ENCODE measurements around the gene ERC2. TPM values are rescaled to one million over a fixed set of nuclear protein-coding genes. Genes with fewer than 3 reads are reported as not detected.

ERC2 gene
- total and polyA plus RNA-seq, 7 experiments from 2014 or later: not detected

DNA sequence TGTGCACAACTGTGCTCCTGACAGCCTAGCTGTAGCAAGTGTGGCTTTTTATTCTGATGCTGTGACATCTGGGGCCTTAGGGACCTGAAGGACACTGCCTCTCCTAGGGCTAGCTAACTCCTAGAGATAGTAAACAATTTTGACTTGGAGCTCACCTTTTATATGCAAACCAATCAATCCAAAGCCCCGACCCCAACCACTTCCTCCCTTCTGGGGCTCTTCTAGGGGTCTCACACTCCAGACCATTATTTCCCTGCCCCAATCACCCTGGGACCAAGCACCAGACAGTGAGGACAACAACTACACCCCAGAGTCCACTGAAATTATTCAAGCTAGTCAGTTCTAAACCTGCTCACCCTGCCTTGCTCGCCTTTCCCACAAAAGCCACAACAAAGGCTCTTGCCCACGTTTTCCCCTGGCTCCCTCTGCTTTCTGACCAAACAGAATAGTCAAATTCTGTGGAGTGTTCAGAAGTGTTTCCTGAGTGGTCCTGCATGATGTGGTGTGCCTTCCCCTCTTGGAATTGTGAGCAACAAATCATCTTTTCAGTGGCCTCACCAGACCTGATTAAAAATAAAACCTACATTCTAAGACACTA is 897.0 kb downstream of the ERC2 start:
- Mint-ChIP-seq H3K27ac (no peak overlapping the region), H3K36me3 (no peaks in the 10 kb centered on the region), H3K4me3 (no peak overlapping the region), H3K27me3 (peaks cover 0 to 4% (median 0%) of the 10 kb centered on the region in 5 donors), H3K9me3 (peaks cover 0 to 8% (median 0%) of the 10 kb centered on the region in 11 donors), H3K4me1 (no peaks in the 10 kb centered on the region)
- Histone ChIP-seq H3K27me3 (ENCODE audit: control insufficient read depth in 2 of 2, insufficient read depth in 2 of 2, low read length in 2 of 2) (no peaks in the 10 kb centered on the region), H3K9me3 (ENCODE audit: control insufficient read depth in 2 of 3, low read length in 3 of 3) (no peaks in the 10 kb centered on the region), H3K27ac (ENCODE audit: low read depth, low read length) (no peak overlapping the region), H3K36me3 (ENCODE audit: control insufficient read depth in 2 of 3, insufficient read depth in 3 of 3, low read length in 3 of 3) (no peaks in the 10 kb centered on the region), H3K4me3 (ENCODE audit: low read length) (no peak overlapping the region), H3K4me1 (ENCODE audit: control insufficient read depth in 2 of 2, insufficient read depth in 2 of 2, low read length in 2 of 2) (no peaks in the 10 kb centered on the region)
- DNase-seq (no peak), ATAC-seq (no peak)
- ChIA-PET POLR2A (no interaction called here), CTCF (no interaction called here)
- intact Hi-C loops (cut with micrococcal nuclease): no loop called here

DNA sequence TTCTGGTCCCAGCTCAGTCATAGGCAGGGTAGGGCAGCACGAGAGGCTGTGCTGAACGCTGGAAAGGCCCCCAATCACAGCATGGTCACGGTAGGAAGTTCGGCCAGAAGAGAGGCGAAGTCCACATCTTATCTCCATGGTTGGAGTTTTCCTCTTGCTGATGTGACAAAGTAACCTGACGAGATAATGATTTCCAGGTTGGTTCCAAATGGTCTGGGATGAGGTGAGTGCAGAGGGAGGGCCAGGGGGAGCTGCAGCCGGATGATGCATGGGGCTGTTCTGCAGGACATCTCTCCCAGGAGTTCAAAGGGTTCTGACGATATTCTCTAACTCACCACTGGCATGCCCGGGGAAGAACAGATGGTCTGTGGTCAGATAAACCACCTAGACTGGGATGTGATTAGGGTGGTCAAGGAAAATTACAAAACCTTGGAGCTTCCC is 898.0 kb downstream of the ERC2 start:
- Mint-ChIP-seq H3K36me3 (no peaks in the 10 kb centered on the region), H3K4me3 (no peak overlapping the region), H3K27ac (no peak overlapping the region), H3K27me3 (peaks cover 0 to 4% (median 0%) of the 10 kb centered on the region in 5 donors), H3K4me1 (no peaks in the 10 kb centered on the region), H3K9me3 (peaks cover 0 to 8% (median 0%) of the 10 kb centered on the region in 11 donors)
- POLR2A ChIA-PET: no interaction called here
- DNase-seq (no peak), ATAC-seq (no peak)
- Histone ChIP-seq H3K4me1 (ENCODE audit: control insufficient read depth in 2 of 2, insufficient read depth in 2 of 2, low read length in 2 of 2) (no peaks in the 10 kb centered on the region), H3K27ac (ENCODE audit: low read depth, low read length) (no peak overlapping the region), H3K9me3 (ENCODE audit: control insufficient read depth in 2 of 3, low read length in 3 of 3) (no peaks in the 10 kb centered on the region), H3K36me3 (ENCODE audit: control insufficient read depth in 2 of 3, insufficient read depth in 3 of 3, low read length in 3 of 3) (no peaks in the 10 kb centered on the region), H3K27me3 (ENCODE audit: control insufficient read depth in 2 of 2, insufficient read depth in 2 of 2, low read length in 2 of 2) (no peaks in the 10 kb centered on the region), H3K4me3 (ENCODE audit: low read length) (no peak overlapping the region)
- intact Hi-C loops (cut with micrococcal nuclease): no loop called here
- CTCF ChIA-PET: no interaction called here

DNA sequence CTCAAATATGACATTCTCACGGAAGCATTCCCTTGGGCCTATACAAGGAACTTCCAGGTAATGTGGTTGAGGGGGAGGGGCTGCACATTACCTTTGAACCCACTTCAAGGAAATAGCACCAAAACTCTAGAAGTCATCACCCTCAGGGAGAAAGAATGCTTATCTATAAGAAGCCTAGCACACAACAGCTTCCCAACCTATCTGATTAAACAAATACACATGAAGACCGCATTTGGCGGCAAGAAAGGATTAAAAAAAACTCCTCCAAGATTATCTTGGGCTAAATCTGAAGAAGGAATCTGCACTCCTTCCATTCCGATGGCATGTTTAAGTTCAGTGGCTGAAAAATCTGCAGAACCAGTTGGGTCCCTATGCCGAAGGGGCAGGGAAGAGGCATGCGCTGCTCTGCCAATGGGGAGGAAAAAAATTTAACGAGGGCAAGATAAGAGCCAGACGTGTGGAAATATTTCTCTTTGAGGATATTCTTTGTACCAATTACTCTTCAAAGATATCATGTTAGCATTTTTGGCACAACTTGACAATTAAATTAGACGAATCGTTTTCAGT is 899.2 kb downstream of the ERC2 start:
- Histone ChIP-seq H3K27ac (ENCODE audit: low read depth, low read length) (no peak overlapping the region), H3K27me3 (ENCODE audit: control insufficient read depth in 2 of 2, insufficient read depth in 2 of 2, low read length in 2 of 2) (no peaks in the 10 kb centered on the region), H3K4me1 (ENCODE audit: control insufficient read depth in 2 of 2, insufficient read depth in 2 of 2, low read length in 2 of 2) (no peaks in the 10 kb centered on the region), H3K9me3 (ENCODE audit: control insufficient read depth in 2 of 3, low read length in 3 of 3) (no peaks in the 10 kb centered on the region), H3K36me3 (ENCODE audit: control insufficient read depth in 2 of 3, insufficient read depth in 3 of 3, low read length in 3 of 3) (no peaks in the 10 kb centered on the region), H3K4me3 (ENCODE audit: low read length) (no peak overlapping the region)
- ChIA-PET CTCF (no interaction called here), POLR2A (no interaction called here)
- Mint-ChIP-seq H3K36me3 (no peaks in the 10 kb centered on the region), H3K27ac (peak overlapping the region in 1 of 9 donors; percentile 15), H3K4me1 (no peaks in the 10 kb centered on the region), H3K4me3 (no peak overlapping the region), H3K9me3 (peaks cover 0 to 8% (median 0%) of the 10 kb centered on the region in 11 donors), H3K27me3 (peaks cover 0 to 4% (median 0%) of the 10 kb centered on the region in 5 donors)
- intact Hi-C loops (cut with micrococcal nuclease): no loop called here
- ATAC-seq (no peak), DNase-seq (no peak)

DNA sequence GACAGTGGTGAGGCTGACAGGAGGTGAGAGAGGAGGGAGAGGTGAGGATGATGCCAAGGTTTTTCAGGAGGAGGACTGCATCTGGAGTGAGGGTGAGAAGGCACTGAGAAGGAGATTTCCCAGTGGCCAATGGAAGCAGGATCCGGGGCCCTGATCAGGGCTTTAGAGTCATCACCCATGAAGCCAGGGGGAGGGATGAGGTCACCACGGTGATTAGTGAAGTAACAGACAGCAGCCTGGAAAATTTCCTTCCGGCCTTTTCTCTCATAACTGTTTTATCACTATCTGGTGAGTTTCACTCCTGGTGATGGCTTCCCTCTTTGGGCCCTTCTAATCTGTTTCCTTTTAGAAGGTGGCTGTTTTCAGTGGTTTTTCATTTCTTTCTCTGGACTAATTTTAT is 900.7 kb downstream of the ERC2 start:
- no peaks in the 10 kb centered on the region for H3K4me1 ChIP-seq (ENCODE audit: control insufficient read depth in 2 of 2, insufficient read depth in 2 of 2, low read length in 2 of 2)
- Mint-ChIP-seq H3K9me3 (peaks cover 0 to 8% (median 0%) of the 10 kb centered on the region in 11 donors), H3K27me3 (peaks cover 0 to 4% (median 0%) of the 10 kb centered on the region in 5 donors), H3K4me1 (no peaks in the 10 kb centered on the region), H3K4me3 (no peak overlapping the region), H3K36me3 (no peaks in the 10 kb centered on the region), H3K27ac (no peak overlapping the region)
- ChIA-PET CTCF (no interaction called here), POLR2A (no interaction called here)
- no peak for ATAC-seq
- H3K36me3 ChIP-seq (ENCODE audit: control insufficient read depth in 2 of 3, insufficient read depth in 3 of 3, low read length in 3 of 3): no peaks in the 10 kb centered on the region
- DNase-seq: no peak
- no peak overlapping the region for H3K27ac ChIP-seq (ENCODE audit: low read depth, low read length)
- intact Hi-C loops (cut with micrococcal nuclease): no loop called here
- H3K9me3 ChIP-seq (ENCODE audit: control insufficient read depth in 2 of 3, low read length in 3 of 3): no peaks in the 10 kb centered on the region
- no peak overlapping the region for H3K4me3 ChIP-seq (ENCODE audit: low read length)
- no peaks in the 10 kb centered on the region for H3K27me3 ChIP-seq (ENCODE audit: control insufficient read depth in 2 of 2, insufficient read depth in 2 of 2, low read length in 2 of 2)

DNA sequence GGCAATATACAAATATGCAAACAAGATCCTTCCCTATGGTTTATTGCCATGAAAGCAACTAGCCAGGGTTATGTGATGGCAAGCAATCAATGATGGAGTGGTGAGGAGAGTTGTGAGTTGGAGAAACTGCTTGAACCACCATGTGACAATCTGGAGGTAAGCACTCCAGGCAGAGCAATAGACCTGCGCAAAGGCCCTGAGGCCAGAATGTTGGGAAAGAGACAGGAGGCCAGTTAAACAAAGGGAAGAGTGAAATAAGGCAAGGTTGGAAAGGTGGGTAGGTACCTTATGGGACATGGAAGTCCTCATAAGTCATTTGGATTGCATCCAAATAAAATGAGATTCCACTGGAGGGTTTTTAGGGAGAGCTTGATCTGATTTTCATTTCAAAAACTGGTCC is 901.1 kb downstream of the ERC2 start:
- no peak for ATAC-seq
- no peak overlapping the region for H3K27ac Mint-ChIP-seq
- ChIA-PET POLR2A (no interaction called here), CTCF (no interaction called here)
- DNase-seq: no peak
- Histone ChIP-seq H3K27me3 (ENCODE audit: control insufficient read depth in 2 of 2, insufficient read depth in 2 of 2, low read length in 2 of 2) (no peaks in the 10 kb centered on the region), H3K4me3 (ENCODE audit: low read length) (no peak overlapping the region), H3K4me1 (ENCODE audit: control insufficient read depth in 2 of 2, insufficient read depth in 2 of 2, low read length in 2 of 2) (no peaks in the 10 kb centered on the region), H3K9me3 (ENCODE audit: control insufficient read depth in 2 of 3, low read length in 3 of 3) (no peaks in the 10 kb centered on the region), H3K27ac (ENCODE audit: low read depth, low read length) (no peak overlapping the region), H3K36me3 (ENCODE audit: control insufficient read depth in 2 of 3, insufficient read depth in 3 of 3, low read length in 3 of 3) (no peaks in the 10 kb centered on the region)
- no peak overlapping the region for H3K4me3 Mint-ChIP-seq
- intact Hi-C loops (cut with micrococcal nuclease): no loop called here
- H3K9me3 Mint-ChIP-seq: peaks cover 0 to 8% (median 0%) of the 10 kb centered on the region in 11 donors
- no peaks in the 10 kb centered on the region for H3K36me3 Mint-ChIP-seq
- peaks cover 0 to 4% (median 0%) of the 10 kb centered on the region in 5 donors for H3K27me3 Mint-ChIP-seq
- no peaks in the 10 kb centered on the region for H3K4me1 Mint-ChIP-seq

DNA sequence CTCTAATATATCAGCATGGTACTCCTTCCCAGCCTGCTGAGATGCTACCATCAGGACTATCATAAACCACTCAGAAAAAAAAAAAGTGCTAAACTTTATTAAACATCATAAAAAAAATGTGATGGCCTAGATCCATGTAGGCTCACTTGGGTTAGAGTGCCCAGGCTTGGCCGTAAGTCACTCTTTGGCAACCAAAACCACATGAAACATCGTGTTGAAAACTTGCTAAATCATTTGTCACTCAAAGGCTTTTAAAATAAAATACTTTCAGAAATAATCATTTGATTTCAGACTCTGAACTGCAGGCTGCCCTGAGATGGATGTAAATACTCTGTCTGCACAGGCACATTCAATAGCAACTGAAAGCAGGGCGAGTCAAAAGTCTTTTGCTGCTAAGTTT is 902.7 kb downstream of the ERC2 start:
- Histone ChIP-seq H3K27me3 (ENCODE audit: control insufficient read depth in 2 of 2, insufficient read depth in 2 of 2, low read length in 2 of 2) (no peaks in the 10 kb centered on the region), H3K36me3 (ENCODE audit: control insufficient read depth in 2 of 3, insufficient read depth in 3 of 3, low read length in 3 of 3) (no peaks in the 10 kb centered on the region), H3K27ac (ENCODE audit: low read depth, low read length) (no peak overlapping the region), H3K4me1 (ENCODE audit: control insufficient read depth in 2 of 2, insufficient read depth in 2 of 2, low read length in 2 of 2) (no peaks in the 10 kb centered on the region), H3K4me3 (ENCODE audit: low read length) (no peak overlapping the region), H3K9me3 (ENCODE audit: control insufficient read depth in 2 of 3, low read length in 3 of 3) (no peaks in the 10 kb centered on the region)
- peaks cover 0 to 4% (median 0%) of the 10 kb centered on the region in 5 donors for H3K27me3 Mint-ChIP-seq
- H3K27ac Mint-ChIP-seq: no peak overlapping the region
- no peak for DNase-seq
- no peaks in the 10 kb centered on the region for H3K4me1 Mint-ChIP-seq
- H3K36me3 Mint-ChIP-seq: no peaks in the 10 kb centered on the region
- ATAC-seq: no peak
- intact Hi-C loops (cut with micrococcal nuclease): no loop called here
- POLR2A ChIA-PET: no interaction called here
- CTCF ChIA-PET: no interaction called here
- H3K4me3 Mint-ChIP-seq: no peak overlapping the region
- peaks cover 0 to 8% (median 0%) of the 10 kb centered on the region in 11 donors for H3K9me3 Mint-ChIP-seq

DNA sequence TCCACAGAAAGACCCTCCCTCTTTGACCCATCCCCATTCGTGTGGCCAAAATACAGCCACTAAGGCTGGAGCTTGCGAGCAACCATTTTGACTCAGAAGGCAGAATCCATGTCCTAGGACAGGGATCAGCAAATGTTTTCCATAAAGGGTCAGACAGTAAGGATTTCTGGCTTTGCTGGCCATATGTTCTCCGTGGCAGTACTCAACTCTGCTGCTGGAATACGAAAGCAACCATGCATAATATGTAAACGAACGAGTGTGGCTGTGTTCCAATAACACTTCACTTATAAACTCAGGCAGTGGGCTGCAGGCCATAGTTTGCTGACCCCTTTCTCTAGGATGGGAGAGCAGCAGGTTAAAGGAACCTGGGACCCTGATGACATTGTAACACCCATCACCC is 903.5 kb downstream of the ERC2 start:
- H3K4me1 Mint-ChIP-seq: no peaks in the 10 kb centered on the region
- DNase-seq (no peak), ATAC-seq (no peak)
- ChIA-PET CTCF (no interaction called here), POLR2A (no interaction called here)
- no peak overlapping the region for H3K4me3 ChIP-seq (ENCODE audit: low read length)
- no peaks in the 10 kb centered on the region for H3K27me3 ChIP-seq (ENCODE audit: control insufficient read depth in 2 of 2, insufficient read depth in 2 of 2, low read length in 2 of 2)
- intact Hi-C loops (cut with micrococcal nuclease): no loop called here
- H3K9me3 ChIP-seq (ENCODE audit: control insufficient read depth in 2 of 3, low read length in 3 of 3): no peaks in the 10 kb centered on the region
- H3K27ac Mint-ChIP-seq: no peak overlapping the region
- H3K4me3 Mint-ChIP-seq: no peak overlapping the region
- no peaks in the 10 kb centered on the region for H3K36me3 ChIP-seq (ENCODE audit: control insufficient read depth in 2 of 3, insufficient read depth in 3 of 3, low read length in 3 of 3)
- H3K27me3 Mint-ChIP-seq: peaks cover 0 to 4% (median 0%) of the 10 kb centered on the region in 5 donors
- no peak overlapping the region for H3K27ac ChIP-seq (ENCODE audit: low read depth, low read length)
- H3K4me1 ChIP-seq (ENCODE audit: control insufficient read depth in 2 of 2, insufficient read depth in 2 of 2, low read length in 2 of 2): no peaks in the 10 kb centered on the region
- no peaks in the 10 kb centered on the region for H3K36me3 Mint-ChIP-seq
- H3K9me3 Mint-ChIP-seq: peaks cover 0 to 8% (median 0%) of the 10 kb centered on the region in 11 donors
